Activated T-helper 1 cell treated with Interleukin-2 at 50 U/mL for 16 hours (primary cell): ENCODE data around the gene ADCY6.

Experiments used
- DNase-seq: peaks from one replicate; pipeline ENCODE4 v3.0.0-alpha.2; 2020; ENCODE audit warnings: low read depth

The ADCY6 gene

GRCh38 chr12:48815126-48816110 lies 26.5 kb upstream of the ADCY6 start:
- DNase-seq = peak; percentile 4

DNA sequence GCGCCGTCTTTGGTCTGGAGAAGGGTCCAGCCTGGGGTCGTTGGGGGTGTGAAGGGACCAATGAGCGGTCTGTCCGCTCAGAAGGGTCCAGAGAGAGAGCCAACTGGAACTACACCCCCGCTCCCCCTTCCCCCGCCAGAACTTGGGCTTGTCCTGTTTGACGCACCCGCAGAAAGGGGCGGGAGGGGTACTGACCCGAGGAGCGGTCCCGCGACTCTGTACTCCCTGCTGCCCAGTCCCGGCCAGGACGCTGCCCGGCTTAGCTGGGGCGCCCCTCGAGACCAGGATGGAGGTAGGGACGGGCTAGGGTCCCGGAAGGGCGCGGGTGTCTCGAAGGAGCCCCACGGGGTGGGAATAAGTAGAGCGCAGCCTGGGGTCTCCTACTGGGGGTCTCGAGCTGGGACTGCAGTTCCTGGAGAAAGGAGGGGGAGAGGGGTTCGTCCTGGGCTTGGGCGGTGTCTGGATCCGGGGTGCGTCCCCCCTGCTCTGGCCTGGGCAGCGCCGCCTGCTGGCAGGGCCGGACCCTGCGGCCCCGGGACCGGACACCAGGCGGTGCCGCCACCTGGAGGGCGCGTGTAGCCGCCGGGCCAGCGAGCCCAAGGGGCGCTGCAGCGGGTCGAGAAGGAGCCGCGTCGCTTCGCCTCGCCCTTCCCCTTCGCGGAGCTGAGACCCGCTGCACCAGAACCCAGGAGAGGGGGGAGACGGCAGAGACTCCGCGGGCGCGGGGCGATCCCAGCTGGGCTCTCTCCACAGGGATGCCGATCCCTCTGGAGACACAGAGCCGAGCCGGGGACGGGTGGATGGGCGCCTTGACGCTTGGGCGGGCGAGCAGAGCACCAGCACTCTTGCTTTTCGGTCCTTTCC lies 25.6 kb upstream of the ADCY6 start:
- DNase-seq = peak; percentile 66

GRCh38 chr12:48813465-48814261 lies 24.8 kb upstream of the ADCY6 start:
- no peak for DNase-seq

DNA sequence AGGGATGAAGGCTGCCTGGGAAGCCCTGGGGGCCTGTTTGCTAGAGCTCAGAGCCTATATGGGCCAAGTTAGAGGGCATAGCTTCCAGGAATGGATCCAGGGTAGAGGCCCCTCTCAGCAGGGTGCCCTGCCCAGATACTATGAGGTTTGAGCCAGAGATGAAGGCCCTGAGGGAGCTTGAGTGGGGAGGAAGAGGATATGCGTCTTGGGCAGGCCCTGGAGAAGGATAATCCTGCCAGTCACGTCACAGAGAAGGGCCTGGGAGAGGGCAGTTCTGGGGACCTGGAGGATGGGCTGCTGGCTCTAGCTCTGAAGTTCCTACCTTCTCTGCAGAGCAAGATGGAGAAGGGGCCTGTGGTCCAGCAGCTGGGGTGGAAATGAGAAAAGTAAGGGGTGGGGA lies 23.5 kb upstream of the ADCY6 start:
- DNase-seq = no peak

DNA sequence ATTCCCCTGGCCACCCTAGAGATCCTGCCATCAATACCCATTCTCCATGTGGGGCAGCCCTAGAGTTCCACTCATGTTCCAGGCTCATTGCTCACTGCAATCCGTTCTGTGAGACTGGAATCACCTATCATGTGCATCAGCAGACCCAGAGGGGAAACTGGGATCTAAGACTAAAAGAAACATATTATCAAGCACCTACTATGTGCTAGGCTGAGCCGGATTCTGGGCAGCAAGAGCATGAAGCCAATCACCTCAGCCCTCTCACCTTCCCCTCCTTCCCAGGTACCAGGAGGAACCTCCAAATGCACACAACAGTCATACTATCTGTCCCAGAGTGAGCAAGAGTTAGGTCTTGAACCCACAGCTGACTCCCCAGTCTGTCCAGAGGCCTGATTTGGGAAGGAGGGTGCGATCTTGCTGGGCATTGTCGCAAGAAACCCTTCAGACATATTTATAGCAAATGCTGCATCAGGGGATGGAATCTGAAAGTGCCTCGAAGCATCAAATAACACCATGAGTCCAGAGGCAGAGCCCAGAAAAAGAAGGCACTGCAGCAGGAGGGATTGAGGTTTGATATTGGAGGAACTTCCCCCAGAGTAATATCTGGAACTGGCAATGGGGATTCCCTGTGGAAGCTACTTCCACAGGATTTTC lies 22.7 kb upstream of the ADCY6 start:
- DNase-seq = no peak

GRCh38 chr12:48810903-48811431 lies 22.1 kb upstream of the ADCY6 start:
- DNase-seq = no peak

DNA sequence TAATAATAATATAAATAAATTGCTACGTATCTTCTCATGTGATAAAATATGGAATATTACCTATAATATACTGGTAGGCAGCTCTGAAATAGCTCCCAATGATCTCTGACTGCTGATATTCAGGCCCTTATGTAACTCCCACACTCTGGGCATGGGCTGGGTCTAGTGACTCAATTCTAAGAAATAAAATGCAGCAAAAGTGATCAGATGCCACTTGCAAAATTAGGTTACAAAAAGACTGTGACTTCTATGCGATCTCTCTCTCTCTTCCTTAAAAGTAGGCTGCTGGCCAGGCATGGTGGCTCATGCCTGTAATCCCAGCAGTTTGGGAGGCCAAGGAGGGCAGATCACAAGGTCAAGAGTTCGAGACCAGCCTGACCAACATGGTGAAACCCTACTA lies 19.1 kb upstream of the ADCY6 start:
- no peak for DNase-seq

DNA sequence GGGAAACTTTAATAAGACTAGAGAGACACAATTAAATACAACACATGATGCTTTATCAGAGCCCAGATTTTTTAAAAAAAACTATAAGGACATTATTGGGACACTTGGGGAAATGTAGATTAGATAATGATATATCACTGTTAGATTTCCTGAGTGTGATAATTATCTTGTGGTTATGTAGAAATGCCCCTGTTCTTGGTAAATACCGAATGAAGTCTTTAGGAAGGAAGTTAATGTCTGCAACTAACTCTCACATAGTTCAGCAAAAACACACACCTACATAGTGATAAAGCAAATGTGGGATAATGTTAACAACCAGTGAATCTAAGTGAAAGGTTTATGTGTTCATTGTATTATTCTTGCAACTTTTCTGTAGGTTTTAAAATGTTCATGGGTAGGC lies 14.8 kb upstream of the ADCY6 start:
- DNase-seq = no peak

DNA sequence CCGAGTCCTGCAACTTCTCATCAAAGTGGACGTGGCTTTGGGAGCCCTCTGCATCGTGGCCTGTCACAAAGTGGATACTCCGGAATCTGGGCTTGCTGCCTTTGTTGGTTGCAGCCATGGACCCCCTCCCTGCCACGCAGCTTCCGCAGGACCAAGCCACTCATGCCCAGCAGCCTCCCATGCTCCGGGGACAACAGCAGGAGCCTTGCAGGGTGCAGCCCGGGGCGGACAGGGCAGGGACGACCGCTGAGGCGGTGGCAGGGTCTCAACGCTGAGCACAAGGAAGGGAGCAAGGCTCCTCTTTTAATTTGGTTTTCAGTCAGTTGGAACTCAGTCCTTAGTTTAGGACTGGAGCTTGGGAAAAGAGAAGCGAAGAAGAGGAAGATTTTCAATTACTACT lies 12.1 kb upstream of the ADCY6 start:
- no peak for DNase-seq

GRCh38 chr12:48800457-48800856 lies 11.6 kb upstream of the ADCY6 start:
- no peak for DNase-seq

- no peak for DNase-seq
These were observed 8.1 kb upstream of the ADCY6 start for GRCh38 chr12:48796976-48797375.

DNA sequence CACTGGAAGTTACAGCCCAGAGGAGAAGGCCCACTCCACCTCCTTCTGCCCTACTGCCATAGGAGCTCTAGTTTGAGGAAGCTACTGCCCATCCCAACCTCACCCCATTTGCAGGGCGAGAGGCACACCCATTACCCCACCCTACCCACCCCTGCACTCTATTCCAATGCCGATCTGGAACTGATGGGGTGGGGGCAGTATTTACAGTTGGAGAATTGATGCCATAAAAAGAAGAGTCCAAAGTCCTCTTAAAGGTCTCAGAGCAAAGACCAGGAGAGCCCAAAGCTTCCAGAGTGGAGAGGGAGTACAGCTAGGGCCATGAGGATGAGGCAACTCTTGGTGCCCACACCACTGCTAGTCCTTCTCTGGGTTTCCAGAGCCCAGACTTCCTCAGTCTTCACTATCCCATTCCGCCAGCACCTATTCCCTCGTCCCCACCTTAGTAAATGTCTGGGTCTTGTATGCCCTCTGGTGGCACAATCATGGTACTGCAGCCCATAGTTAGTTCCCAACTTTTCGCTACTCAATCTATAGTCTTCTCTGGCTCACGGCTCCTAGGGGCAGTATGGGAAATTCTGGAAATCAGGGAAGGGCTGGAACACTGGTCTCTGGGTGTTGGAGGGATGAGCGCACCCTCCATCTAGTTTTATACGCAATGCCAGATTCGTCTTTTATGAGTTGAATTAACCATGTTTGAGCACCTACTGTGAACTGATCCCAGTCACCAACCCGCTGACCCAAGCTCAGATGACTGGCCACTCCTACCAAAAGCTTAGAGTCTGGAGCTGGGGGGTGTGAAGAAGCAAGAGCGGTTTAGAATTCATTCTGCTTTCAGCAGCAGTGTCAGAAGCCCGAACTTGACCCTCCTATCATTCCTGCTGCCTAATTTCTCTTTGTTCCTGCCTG lies 6.9 kb upstream of the ADCY6 start:
- no peak for DNase-seq

DNA sequence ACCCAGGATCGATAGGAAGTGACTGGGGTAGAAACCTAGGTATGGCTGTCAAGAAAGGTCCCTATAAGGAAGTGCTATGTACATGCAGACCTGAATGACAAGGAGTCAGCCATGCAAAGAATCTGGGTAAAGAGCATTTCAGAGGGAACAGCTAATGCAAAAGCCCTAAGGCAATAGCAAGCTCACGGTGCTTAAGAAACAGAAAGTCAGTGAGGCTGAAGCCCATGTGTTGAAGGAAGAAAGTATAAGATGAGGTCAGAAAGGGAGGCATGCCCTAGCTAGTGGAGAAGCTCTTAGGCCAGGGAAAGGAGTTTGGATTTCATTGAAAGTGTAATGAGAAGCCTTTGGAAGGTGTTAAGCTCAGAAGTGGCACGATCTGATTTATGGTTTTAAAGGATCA lies 6.0 kb upstream of the ADCY6 start:
- DNase-seq = no peak

GRCh38 chr12:48793696-48794095 lies 4.8 kb upstream of the ADCY6 start:
- no peak for DNase-seq

GRCh38 chr12:48789858-48790326 lies 1.0 kb upstream of the ADCY6 start:
- DNase-seq = no peak

- DNase-seq = no peak
These were observed 400 bp downstream of the ADCY6 start for GRCh38 chr12:48788524-48788853.

GRCh38 chr12:48787791-48788523 lies 932 bp downstream of the ADCY6 start:
- no peak for DNase-seq

DNA sequence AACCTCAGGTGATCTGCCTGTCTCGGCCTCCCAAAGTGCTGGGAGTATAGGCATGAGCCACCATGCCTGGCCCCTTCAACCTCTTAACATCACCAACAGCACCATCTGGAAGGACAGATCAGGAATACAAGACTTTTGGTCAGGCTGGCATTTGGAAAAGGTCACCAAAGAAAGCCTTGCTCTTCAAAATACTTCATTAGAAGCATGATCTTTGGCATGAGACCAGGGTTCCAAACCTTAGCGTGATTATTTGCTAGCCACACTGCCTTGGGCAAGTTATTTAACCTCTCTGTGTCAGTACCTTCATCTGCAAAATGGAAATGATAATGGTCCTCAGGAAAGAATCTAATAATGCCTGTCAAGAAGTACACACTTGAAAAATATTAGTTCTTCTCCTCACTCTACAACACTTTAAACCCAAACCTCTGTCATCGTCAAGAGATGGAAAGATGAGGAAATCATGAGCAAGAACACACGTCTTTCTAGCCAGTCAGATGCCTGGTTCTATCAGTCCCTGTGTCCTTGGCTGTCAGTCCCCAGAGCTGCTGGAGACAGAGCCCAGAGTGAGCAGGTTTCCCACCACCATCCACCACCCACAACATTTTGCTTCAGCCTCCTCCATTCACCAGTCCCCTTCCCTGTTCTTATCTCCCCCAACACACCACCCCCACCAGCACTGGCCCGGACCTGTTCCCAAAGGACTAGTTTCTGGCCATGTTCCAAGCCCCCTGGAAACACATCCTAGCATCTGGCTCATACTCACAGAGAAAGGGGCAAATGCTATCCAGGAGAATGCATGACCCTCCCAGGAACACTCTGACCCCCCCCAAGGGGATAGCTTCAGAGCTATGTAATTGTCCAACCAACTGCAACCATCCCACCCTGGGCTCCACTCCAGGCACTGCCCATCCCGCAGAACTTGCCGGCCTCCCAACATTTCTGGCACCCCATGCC lies 2.0 kb downstream of the ADCY6 start:
- DNase-seq = no peak
